EH (cell line): Measurements from ENCODE around the gene EBNA1BP2.
"Not testable (repeated sequence)": the region's sequence is repeated elsewhere in the genome, so short reads cannot be mapped to it uniquely, and the experiment has no call there.

Source experiments
- DNase-seq: peaks from one replicate; pipeline ENCODE4 v3.0.0-alpha.2; 2015; ENCODE audit warnings: low read depth

The EBNA1BP2 gene

DNA sequence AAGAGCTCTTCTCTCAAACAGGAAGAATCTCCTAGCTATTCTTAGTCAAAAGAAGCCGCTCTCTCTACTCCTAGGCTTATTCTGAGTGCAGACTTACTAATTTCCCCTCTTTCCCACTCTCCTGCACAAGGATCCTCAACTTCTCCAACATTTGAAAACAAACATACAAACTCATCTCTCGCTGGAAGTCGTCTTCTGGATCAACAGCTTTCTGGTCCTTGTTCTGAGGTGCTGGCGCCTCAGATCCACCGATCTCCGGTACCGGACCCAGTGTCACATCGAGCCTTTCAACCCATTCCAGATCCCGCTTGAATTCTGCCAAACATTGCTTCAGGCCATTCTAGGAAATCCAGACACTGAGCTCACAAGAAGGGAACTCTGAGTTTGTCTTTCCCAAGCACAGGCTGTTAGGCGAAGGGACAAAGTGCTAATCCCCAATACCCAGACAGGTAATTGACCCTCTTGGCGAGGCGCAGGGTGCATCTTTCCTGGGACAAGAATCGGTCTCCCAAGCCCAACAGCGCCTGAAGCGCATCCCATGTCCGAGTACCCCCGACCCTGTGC, 696 bp downstream of the EBNA1BP2 start:
- DNase-seq = no peak

DNA sequence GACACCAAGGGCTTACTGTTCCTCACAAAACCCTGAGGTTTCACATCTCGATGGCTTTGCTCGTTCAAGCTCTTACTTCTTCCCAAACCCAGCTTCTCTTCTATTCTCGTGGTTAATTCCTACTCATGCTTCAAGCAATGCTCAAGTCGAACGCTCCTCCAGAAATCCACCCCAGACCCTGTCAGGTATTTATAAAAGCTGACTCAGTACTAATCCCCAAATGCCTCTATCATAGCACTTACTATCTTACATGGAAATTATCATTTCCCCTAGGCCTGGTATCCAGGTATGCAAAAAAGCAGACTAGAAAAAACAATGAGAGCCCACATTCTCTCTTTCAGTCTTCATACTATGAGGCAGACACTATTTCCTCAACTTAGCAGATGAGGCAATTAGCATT, 6.3 kb downstream of the EBNA1BP2 start:
- no peak for DNase-seq

DNA sequence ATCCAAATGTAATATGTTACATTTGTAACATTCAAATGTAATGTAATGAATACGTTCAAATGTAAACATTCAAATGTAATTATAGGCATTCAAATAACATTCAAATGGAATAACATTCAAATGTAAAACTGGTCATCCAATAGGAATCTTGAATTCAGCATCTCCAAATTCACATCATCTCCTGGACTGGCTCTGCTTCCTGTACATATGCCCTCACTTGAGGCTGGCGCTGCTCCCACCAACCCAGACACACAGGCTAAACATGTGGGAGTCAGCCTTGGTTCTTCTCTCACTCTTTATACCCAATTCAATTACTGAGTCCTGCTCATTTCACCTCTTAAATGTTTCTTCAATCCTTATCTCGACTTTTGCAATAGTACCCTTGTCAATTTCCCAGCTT, 6.9 kb downstream of the EBNA1BP2 start:
- DNase-seq = no peak

DNA sequence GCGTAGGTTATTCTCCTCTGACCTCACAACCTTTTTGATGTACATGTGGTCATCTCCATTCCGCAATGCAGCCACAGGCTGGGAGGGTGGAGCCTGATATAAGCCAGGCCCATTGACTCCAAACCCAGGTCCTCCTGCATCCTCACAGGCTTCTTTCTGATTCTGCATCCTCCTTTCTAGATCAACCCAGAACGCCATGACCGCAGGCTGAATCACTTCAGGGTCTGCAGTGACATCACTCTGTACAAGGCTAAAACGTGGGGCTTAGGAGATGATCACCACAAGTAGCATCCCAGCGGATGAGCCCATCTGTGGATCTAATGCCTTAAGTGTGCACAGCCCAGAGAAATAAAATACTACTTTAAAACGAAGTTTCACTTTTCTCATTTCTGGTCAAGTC, 16.1 kb downstream of the EBNA1BP2 start:
- no peak for DNase-seq

DNA sequence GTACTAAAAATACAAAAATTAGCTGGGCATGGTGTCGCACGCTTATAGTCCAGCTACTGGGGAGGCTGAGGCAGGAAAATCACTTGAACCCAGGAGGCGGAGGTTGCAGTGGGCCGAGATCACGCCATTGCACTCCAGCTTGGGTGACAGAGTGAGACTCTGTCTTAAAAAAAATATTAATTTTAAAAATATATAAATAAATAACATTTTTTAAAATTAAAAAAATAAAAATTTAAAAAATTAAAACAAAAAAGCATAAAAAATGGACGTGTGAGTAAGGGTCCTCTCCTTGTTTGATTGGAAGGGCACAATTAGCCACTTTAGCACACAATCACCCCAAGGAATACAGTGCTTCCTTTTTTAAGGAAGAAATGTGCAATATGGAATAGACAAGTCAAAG, 18.6 kb downstream of the EBNA1BP2 start:
- DNase-seq = no peak

DNA sequence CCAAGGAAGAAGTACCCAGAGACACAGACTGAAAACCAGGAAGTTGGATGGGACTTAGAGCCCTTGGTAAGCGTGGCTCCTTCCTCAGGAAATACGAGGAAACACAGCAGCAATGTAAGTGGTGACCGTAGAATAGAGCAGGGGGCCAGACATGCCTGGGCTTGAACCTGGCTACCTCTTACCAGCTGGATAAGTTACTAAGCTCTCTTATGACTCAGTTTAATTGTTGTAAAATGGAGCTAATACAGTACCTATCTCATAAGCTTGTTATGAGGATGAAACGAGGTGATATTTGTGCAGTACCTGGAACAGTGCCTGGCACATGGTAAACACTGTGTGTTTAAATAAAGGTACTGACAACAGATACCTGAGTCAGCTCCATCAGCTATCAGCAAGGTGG, 19.2 kb downstream of the EBNA1BP2 start:
- no peak for DNase-seq

DNA sequence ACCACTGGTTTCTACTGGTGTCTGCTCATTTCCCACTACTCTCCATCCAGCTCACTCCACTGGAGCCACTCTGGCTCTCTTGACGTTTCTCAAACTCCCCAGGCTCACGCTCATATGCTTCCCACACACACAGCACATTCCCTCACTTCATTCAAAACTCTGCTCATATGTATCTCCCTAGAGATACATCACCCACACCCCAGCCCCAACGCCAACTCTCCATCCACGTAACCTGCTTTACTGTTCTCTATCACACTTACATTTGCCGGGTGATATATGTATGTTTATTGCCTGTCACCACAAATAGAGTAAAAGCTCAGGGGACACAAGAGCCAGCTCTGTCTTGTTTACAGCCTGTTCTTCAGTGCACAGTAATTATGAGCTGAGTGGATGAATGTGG, 22.2 kb downstream of the EBNA1BP2 start:
- DNase-seq = no peak

DNA sequence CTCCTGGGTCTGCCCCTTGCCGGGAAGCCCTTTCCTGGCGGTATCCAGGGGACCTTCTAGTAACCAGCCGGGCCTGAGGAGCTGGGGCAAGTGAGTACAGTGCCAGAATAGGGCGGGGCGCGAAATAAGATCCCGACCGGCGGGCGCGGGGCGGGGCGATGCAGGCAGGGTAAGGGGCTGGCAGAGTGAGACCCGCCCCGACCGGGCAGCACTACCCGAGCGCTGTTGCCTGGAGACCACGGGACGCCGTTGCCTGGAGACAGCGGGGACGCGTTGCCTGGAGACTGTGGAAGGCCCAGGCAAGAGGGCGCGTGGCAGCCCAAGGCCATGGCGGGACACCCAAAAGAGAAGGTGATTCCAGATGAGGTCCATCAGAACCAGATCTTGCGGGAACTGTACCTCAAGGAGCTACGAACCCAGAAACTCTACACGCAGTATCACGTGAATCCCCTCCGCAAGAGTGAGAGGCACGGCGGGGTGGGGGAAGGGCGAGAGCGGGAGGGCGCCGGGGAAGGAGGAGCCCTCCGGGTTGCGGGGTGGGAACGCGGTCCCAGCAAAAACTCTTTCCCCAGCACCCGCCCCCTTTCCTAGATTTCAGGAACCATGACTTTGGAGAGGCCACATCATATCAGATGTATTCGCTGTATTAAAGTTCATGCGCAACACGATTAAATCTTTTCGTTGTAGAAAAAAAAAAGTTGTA, 24.3 kb downstream of the EBNA1BP2 start:
- peak; percentile 76 for DNase-seq

DNA sequence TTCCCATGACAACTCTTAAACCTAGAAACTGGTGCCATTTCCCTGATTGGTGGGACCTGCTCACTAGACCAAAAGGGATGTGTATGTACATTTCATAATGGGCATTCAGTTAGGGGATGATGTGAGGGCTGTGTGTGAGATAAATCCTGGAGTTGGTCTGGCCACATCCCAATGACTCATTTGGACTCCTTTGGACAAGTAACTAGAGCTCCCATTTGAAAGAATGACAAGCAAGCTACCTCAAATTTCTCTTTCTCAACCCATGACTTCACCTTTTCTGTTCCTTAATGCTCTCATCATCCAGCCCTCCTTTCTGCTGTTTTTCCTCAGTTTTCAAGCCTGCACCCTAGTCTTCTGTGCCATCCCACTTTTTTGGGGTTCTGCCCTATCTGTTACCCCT, 27.9 kb downstream of the EBNA1BP2 start:
- peak; percentile 46 for DNase-seq

DNA sequence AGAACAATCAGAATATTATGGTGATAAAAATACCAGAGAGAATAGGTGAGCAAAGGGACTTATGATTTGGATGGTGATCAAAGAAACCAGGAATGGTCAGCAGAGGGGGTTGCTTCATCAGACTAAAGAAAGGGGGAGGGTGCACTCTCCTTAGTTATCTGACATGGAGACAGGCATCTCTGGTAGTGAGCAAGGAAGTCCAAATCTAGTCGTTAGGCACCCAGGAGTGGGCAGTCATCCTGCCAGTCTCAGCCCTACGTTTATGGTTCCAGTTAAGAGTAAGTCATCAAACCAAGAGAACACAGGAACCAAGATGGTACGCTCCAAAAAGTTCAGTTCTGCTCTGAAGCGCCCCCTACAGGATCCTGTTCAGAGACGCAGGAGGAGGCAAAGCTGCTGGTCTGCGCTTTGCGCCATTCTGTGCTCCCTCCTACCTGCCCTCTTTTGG, 28.6 kb downstream of the EBNA1BP2 start:
- DNase-seq = peak; percentile 4

DNA sequence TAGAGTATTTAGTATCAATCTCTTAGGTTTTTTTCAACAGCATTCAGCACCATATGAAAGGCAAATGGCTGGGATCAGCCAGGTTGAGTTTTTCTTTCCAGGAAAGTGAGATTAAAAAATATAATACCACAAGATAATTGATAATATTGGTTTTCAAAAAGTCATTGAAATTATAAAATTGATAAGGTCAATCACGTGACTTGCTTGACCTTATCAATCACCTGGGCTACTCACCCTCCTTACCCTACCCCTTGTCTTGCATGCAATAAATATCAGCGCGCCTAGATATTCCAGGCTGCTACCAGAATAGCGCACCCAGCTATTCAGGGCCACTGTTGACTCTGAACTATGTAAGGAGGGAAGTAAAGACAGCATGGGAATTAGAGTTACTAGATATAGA, 31.5 kb downstream of the EBNA1BP2 start:
- no peak for DNase-seq

DNA sequence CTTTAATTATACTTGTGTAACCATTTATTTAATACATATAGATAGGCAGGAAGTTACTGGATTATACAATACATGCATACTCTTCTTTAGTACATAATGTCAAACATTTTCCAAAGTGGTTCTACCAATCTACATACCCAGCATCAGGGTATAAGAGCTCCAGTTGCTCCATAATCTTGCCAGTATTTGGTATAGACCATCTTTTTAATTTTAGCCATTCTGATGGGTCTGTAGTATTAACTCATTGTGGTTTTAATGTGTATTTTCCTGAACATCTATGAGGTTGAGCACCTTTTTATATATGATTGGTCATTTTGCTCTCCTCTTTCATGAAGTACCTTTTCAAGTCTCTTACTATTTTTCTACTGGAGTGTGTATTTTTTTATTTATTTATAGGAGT, 32.1 kb downstream of the EBNA1BP2 start:
- no peak for DNase-seq

DNA sequence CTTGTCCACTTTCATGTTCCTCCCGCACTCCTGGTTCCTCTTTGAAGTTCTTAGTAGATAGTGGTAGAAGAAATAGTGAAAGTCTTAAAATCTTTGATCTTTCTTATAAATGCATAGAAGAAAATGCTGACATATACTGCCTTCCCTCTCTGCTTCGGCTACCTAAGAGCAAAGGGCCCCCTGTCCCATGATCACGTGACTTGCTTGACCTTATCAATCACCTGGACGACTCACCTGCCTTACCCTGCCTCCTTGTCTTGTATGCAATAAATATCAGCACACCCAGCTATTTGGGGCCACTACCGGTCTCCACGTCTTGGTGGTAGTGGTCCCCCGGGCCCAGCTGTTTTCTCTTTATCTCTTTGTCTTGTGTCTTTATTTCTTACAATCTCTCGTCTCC, 32.8 kb downstream of the EBNA1BP2 start:
- DNase-seq = not testable (repeated sequence)

DNA sequence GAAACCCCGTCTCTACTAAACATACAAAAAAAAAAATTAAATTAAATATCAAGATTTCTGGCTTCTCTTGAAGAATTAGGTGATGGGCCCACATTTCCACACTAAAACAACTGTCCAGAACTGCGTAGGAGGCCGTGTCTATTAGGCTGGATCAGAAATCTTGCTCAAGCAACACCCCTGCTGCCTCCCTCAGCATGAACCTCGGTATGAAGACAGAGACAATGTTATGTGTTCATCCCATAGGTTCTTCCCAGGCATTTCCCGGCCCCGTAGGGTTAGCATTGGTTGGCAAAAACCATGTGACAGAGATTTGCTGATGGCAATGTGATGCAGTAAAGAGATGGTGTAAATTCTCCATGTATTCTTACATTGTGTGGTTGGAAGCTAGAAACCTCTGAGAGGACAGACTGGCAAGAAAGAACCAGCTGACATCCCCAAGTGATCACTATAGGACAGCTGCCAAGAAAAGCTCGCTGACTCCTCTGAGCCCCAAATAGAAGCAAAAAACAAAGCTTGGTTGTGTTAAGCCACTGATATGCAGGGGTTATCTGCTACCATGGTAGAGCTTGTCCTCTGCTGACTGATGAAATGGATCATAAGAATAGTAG, 34.5 kb downstream of the EBNA1BP2 start:
- no peak for DNase-seq

DNA sequence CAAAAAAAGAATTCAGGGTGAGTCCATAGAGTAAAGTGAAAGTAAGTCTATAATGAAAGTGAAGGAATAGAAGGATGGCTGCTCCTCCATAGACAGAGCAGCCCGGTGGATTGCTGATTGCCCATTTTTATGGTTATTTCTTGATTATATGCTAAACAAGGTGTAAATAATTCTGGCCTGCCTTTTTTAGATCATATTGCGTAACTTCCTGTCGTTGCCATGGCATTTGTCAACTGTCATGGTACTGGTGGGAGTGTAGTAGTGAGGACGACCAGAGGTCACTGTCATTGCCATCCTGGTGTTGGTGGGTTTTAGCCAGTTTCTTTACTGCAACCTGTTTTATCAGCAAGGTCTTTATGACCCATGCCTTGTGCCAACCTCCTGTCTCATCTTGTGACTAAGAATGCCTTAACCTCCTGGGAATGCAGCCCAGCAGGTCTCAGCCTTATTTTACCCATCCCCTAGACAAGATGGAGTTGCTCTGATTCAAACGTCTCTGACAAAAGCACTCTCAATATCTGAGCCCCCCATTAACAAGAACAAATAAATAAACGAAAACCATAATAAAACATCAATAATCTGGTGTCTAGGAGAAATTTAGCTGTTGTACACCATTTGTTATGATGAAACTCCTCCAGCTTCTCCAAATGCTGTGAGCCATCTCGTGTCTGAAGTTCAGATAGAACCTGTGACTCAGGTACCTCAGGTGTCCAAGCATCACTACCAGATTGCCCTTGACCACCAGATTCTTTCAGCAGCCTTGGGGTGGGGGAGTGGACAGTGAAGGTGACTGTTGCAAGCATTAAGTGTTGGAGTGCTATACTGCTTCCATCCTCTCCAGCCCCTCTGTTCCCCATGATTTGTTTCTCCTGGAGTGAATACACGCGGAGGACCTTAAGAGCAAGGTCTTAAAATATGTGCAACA, 36.0 kb downstream of the EBNA1BP2 start:
- DNase-seq = no peak

DNA sequence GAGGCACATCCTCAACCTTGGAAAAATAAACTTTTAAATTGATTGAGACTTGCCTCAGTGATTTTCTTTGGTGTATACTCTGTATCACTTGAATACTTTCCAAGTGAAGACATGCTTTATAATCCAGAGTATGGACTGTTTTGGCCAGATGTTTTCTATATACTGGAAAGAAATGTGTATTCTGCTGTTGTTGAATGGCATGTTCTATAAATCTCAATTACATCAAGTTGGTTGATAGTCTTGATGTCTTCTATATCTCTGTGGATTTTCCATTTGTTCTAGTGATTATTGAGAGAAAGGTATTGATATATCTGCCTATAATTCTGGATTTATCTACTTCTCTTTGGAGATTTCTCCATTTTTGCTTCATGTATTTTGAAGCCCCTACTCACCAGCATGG, 37.5 kb downstream of the EBNA1BP2 start:
- DNase-seq = no peak

DNA sequence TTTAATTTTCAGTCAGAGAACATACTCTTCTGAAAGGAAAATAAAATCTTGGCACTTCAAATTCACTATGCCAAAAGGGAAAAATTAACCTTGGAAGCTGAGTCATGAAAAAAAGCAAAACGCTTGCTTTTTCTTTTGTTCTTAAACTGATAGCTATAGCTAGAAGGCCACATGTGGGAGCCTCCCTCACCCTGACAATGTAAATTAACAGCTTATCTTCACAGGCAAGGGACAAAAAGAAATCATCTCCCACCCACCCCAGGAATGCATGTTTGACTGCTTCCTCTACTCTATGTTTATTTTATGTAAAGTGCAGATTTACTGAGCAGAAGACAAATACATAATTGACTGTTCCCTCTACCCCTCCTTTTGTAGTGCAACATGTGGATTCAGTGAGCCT, 38.0 kb downstream of the EBNA1BP2 start:
- DNase-seq = no peak

DNA sequence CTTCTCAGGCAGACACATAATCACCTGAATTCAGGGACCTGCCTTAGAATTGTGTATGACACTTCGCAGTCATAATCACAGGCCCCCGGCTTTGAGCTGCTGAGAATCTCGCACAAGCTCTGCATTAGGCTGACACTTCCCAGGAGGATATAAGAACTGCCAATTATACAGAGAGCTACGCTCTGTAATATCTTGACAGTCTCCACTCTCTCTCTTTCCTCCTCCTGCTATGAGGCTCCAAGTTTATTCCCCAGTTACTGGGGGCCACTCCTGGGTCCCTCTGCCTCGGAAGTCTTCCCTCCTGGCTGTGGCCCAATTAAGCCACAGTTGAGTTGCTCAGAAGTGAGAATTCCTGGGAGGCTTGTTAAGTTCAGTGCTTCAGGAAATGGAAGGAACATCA, 42.7 kb downstream of the EBNA1BP2 start:
- DNase-seq = no peak

DNA sequence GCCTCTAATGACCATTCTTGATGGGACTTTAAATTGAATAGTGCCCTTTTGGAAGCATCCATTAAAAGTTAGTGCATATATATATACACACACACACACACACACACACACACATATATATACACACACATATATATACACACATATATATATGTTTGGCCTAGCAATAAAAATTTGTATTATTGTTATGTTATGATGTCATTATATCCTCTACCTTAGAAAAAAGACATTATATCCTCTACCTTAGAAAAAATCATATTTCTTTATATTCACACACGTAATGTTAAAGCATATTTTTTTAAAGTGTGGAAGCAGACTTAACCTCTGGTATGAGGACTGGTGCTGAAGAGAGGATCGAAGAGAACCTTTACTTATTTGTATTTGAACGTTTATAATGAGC, 43.3 kb downstream of the EBNA1BP2 start:
- DNase-seq = no peak

DNA sequence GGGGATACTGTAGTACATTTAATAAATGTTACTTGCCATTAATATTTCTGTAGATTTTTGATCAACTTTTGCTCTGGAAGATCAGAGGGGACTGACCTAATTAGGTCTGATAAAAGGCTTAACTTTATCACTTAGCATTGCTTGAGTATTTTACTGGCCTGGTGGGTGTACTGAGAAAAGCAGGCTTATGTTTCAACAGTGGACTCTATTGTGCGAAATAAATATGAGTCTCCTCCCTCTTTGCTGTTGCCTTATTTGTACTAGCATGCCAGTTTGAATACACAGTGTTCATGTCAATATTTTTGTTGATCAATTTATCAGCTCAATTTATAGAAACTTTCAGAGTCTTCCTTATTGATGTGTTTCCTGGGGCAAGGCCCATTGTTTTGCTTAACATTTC, 49.1 kb downstream of the EBNA1BP2 start:
- DNase-seq = no peak

DNA sequence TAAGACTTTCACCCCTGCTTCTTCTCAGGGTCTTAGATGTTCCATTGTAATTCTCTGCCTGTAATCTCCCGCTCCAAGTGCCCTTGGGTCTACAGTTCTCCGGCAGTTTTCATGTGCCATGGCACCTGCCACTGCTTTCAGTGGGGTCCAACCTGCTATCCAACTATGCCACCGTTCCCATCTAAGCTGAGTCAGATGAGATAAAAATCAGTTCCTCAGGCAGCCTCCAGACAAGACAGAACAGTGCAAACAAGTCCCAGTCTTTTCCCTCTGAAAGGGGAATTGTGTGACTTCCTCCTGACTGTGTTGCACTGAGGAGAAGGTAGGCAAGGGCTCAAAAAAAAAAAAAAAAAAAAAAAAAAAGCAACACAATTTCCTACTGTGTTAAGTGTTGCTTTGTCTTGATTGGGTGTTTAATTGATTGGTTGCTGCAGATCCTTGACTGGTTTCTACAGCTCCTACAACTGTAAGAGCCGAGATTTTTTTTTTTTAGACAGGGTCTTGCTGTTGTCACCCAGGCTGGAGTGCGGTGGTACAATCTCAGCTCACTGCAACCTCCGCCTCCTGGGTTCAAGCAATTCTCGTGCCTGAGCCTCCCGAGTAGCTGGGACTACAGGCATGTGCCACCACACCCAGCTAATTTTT, 50.7 kb downstream of the EBNA1BP2 start:
- no peak for DNase-seq

DNA sequence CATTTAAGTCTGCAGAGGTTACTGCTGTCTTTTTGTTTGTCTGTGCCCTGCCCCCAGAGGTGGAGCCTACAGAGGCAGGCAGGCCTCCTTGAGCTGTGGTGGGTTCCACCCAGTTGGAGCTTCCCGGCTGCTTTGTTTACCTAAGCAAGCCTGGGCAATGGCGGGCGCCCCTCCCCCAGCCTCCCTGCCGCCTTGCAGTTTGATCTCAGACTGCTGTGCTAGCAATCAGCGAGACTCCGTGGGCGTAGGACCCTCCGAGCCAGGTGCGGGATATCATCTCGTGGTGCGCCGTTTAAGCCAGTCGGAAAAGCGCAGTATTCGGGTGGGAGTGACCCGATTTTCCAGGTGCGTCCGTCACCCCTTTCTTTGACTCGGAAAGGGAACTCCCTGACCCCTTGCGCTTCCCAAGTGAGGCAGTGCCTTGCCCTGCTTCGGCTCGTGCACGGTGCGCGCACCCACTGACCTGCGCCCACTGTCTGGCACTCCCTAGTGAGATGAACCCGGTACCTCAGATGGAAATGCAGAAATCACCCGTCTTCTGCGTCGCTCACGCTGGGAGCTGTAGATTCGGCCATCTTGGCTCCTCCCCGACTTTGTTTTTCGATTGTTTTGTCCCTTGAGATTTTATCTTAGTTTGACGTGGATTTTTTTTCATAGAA, 52.0 kb downstream of the EBNA1BP2 start:
- not testable (repeated sequence) for DNase-seq
